NCI-H187 treated with DMSO at 0.1 percent for 48 hours (cell line): ENCODE results near the gene MYO5C.
"Not testable (repeated sequence)": the region's sequence is repeated elsewhere in the genome, so short reads cannot be mapped to it uniquely, and the experiment has no call there.

Source experiments
- DNase-seq: peaks from one replicate; lab custom pipeline; 2025; lab: John Stamatoyannopoulos, UW

The MYO5C gene

GRCh38 chr15:52243697-52244555, 51.7 kb downstream of the MYO5C start:
- DNase-seq = no peak

- DNase-seq = no peak
Observed at GRCh38 chr15:52243286-52243685, 52.3 kb downstream of the MYO5C start.

DNA sequence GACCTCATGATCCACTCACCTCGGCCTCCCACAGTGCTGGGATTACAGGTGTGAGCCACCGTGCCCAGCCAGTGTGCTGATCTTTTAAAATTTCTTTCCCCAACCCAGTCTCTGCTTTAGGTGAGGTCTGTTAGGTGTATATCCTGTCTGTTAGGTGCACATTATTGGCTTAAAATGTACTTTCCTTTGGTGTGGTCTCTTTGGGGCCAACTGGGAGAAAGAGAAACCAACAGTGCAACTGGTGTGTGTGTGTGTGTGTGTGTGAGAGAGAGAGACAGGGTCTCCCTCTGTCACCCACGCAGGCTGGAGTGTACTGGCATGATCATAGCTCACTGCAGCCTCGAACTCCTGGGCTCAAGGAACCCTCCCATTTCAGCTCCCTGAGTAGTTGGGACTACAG, 54.1 kb downstream of the MYO5C start:
- DNase-seq = no peak

DNA sequence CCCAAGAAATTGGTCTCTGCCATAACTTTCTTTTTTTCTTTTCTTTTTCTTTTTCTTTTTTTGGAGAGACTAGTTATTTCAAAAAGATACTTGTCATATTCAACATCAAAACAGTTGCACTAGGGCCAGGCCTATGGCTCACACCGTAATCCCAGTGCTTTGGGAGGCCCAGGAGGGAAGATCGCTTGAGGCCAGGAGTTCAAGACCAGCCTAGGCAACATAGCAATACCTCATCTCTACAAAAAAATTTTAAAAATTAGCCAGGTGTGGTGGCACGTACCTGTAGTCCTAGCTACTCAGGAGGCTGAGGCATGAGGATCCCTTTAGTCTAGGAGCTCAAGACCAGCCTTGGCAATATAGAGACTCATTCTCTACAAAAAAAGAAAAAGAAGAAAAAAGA, 55.4 kb downstream of the MYO5C start:
- DNase-seq = no peak

DNA sequence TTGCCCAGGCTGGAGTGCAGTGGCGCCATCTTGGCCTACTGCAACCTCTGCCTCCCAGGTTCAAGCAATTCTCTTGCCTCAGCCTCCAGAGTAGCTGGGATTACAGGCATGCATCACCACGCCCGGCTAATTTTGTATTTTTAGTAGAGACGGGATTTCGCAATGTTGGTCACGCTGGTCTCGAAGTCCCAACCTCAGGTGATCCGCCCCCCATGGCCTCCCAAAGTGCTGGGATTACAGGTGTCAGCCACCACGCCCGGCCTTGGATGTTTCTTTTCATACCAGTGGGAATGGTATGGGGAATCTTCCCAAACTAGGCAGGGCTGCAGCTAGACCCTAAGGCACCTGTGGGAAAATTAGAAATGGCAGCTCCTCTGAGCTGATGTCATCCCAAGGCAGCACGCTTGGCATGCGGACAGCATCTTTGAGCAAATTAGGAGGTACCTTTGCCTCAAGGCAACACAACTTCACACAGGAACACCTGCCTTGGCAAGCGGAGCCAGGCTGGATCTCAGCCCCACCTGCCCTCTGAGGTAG, 56.5 kb downstream of the MYO5C start:
- DNase-seq = not testable (repeated sequence)

- DNase-seq = no peak
Observed at GRCh38 chr15:52238149-52238548, 57.5 kb downstream of the MYO5C start.

- DNase-seq = no peak
Observed at GRCh38 chr15:52236013-52236412, 59.6 kb downstream of the MYO5C start.

DNA sequence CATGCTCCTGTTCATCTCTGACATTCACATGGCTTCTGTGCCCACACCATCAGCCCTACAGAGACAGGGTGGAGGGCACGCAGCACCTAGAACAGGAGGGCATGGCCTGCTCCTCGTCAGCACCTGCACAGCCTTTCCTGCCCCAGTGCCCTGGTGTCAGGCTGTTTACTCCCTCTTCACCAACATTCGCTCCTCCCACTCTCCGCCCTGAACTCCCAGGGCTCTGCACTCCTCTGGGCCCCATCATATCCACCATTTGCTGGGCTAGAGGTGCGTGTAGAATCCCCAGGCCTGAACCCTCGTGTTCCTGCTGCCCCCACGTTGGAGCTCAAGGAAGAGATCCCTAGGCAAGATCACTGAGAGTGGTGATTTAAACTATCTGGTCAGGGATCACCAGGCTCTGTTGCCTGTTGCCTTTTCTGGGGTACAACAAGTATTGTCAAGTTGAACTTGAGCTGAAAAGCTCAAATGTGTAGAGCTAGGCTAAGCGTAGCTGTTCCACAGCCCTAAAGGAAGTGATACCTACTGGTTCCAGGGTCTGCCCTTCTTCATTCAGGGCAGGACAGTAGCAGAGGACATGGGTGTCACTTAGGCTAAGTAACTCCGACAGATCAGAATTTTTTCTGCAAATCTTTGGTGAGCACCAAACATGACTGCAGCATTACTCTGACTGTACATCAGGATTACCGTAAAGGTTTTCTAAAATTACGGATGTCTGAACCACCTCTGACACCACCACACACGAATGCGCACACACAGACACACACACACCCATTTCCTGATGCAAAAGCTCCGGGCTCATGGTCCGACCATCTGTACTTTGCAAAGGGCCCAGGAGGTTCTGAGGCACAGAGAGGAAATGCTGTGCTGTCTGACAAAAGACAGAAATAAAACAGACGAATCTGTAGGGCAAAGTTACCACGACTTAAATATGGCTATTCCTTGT, 60.7 kb downstream of the MYO5C start:
- DNase-seq = no peak

DNA sequence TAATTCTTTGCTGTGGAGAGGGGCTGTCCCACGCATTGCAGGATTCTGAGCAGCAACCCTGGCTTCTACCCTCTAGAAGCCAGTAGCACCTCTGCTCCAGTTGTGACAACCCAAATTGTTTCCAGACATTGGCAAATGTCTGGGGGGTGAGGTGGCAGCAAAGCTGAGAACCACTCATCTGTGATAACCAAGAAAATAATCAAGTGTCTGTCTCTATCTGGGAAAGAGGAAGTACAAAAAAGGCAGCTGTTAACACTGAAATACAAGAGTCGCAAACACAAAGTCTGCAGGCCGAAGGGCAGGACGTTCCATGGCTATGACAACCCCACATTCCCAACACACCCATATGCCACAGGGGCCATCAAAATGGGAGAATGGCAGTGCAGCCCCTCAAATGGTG, 62.2 kb downstream of the MYO5C start:
- DNase-seq = no peak

- no peak for DNase-seq
Observed at GRCh38 chr15:52232327-52232726, 63.3 kb downstream of the MYO5C start.

GRCh38 chr15:52230073-52230472, 65.5 kb downstream of the MYO5C start:
- DNase-seq = no peak

DNA sequence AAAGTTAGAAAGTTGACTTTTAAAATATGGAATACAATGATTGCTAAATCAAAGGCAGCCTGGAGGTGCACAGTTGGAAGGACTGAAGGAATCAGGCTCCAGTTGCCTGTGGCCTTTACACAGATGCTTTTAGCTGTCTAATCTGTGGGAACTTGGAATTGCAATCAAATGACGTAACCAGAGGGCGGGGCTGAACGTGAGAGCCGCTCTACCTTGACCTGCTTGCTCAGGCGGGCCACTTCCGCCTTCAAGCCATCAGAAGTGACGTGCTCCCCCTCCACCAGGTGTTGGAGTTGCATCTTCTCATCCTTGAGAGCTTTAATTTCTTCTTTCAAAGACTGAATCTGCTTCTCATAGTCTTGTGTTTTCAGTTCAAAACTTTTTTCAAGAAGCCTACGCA, 66.7 kb downstream of the MYO5C start:
- no peak for DNase-seq

- DNase-seq = no peak
Observed at GRCh38 chr15:52227456-52227855, 68.1 kb downstream of the MYO5C start.

- DNase-seq = no peak
Observed at GRCh38 chr15:52225230-52225629, 70.4 kb downstream of the MYO5C start.

DNA sequence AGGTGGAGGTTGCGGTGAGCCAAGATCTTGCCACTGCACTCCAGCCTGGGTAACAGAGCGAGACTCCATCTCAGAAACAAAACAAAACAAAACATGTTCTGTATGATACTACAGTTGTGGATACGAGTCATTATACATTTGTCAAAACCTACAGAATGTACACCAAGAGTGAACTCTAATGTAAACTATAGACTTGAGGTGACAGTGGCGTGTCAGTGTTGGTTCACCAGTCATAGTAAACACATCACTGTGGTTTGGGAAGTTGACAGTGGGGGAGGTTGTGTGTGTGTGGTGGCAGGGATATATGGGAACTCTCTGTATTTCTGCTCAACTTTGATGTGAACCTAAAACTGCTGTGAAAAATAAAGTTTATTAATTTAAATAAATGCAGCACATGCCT, 71.4 kb downstream of the MYO5C start:
- DNase-seq = no peak

DNA sequence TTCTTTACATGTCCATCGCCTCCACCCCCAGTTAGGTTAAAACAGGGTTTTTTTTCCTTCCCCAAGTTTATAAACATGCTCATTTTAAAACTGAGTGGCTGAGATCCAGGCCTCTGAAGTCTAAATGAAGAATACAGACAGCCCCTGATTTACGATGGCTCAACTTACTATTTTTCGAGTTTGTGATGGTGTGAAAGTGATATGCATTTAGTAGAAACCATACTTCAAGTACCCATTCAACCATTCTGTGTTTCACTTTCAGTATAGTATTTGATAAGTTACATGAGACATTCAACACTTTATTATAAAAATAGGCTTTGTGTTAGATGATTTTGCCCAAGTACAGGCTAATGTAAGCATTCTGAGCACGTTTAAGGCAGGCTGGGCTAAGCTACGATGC, 73.9 kb downstream of the MYO5C start:
- no peak for DNase-seq

- DNase-seq = no peak
Observed at GRCh38 chr15:52220937-52221660, 74.5 kb downstream of the MYO5C start.

DNA sequence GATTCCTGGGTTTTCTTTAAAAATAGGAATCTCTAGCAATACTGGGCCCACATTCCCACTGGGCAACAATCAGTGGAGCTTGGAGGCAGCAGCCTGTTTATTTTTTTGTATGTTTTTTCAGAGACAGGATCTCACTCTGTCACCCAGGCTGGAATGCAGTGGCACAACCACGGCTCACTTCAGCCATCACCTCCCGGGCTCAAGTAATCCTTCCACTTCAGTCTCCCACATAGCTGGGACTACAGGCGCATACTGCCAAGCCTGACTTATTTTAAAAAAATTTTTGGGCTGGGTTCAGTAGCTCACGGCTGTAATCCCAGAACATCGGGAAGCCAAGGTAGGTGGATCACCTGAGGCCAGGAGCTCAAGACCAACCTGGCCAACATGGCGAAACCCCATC, 75.4 kb downstream of the MYO5C start:
- no peak for DNase-seq

- DNase-seq = no peak
Observed at GRCh38 chr15:52218816-52219215, 76.8 kb downstream of the MYO5C start.

DNA sequence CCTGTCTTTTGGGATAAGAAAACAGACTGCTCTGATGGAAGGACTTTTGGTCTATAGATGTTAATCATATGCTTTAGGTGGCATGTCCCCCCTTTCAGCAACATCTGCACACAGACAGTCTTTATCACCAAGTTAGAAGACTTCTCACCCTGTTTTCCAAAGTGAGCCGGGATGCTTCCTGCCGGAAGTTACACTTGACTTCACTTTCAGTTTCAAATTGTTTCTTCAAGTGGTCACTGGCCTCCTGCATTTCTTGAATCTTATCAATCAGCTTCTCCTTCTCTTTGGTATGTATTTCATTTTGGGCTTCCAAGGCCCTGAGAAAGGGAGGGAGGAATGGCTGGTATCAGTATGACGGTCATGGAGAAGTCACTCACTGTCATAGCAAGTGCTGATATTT, 77.2 kb downstream of the MYO5C start:
- no peak for DNase-seq

- no peak for DNase-seq
Observed at GRCh38 chr15:52217186-52217585, 78.4 kb downstream of the MYO5C start.

DNA sequence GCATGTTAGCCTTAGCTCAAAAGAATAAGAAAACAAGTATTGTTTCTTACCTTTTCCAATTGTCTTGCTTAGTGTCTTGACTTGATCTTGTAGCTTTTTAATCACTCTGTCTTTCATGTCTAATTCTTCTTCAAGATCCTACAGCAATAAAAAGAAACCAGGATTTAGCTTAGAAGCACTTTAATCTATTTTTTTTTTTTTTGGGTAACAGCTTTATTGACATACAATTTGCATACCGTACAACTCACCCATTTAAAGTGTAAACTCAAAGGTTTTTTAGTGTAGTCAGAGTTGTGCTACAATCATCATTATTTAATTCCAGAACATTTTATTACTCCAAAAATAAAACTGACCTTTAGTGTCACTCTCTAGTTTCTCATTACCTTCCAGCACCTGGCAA, 81.1 kb downstream of the MYO5C start:
- no peak for DNase-seq
